HepG2 (cell line): Measurements from ENCODE around the gene YIF1A. TPM values are rescaled to one million over a fixed set of nuclear protein-coding genes. Genes with fewer than 3 reads are reported as not detected.
A peak's percentile ranks its signal among the peaks of the same experiment; 100 is the strongest.

Source experiments
- AGO1 ChIP-seq: fragments of 200-400 bp; formaldehyde crosslinking; IDR thresholded peaks from 2 replicates; pipeline ENCODE4 v1.6.1; 2017; ENCODE audit warnings: mild to moderate bottlenecking, low read depth, low read length, moderate library complexity; ENCODE audit not compliant: poor library complexity, severe bottlenecking
- ARNT2 ChIP-seq: sonication (generic); formaldehyde crosslinking; IDR thresholded peaks from 2 replicates; pipeline ENCODE4 v1.8.0; 2022; ENCODE audit warnings: mild to moderate bottlenecking, low read depth, missing genetic modification reagents, moderate library complexity
- ATAD3A ChIP-seq: sonication (generic); formaldehyde crosslinking; IDR thresholded peaks from 2 replicates; pipeline ENCODE4 v1.4.0; 2020; ENCODE audit warnings: missing genetic modification reagents
- DMAP1 ChIP-seq: IDR thresholded peaks from 2 replicates; pipeline ENCODE4 v1.6.1; 2016
- DNMT3B ChIP-seq: conservative IDR thresholded peaks from 2 replicates; pipeline ENCODE4 v1.6.1; 2016; ENCODE audit warnings: missing biosample characterization, control low read depth
- ESRRA ChIP-seq: sonication (generic); formaldehyde crosslinking; IDR thresholded peaks from 2 replicates; pipeline ENCODE4 v1.5.1; 2020; ENCODE audit warnings: mild to moderate bottlenecking, low read depth, missing genetic modification reagents
- FOSL1 ChIP-seq: sonication (generic); formaldehyde crosslinking; IDR thresholded peaks from 2 replicates; pipeline ENCODE4 v1.9.0; 2021; ENCODE audit warnings: missing genetic modification reagents, borderline replicate concordance
- JUNB ChIP-seq: sonication (generic); formaldehyde crosslinking; IDR thresholded peaks from 2 replicates; pipeline ENCODE4 v1.8.0; 2022; ENCODE audit warnings: missing genetic modification reagents, mild to moderate bottlenecking, borderline replicate concordance
- MZF1 ChIP-seq: sonication (generic); formaldehyde crosslinking; IDR thresholded peaks from 2 replicates; pipeline ENCODE4 v1.8.1; 2023; ENCODE audit warnings: mild to moderate bottlenecking, missing genetic modification reagents, borderline replicate concordance
- PPARG ChIP-seq: conservative IDR thresholded peaks from 2 replicates; pipeline ENCODE4 v1.6.1; 2016; ENCODE audit warnings: missing biosample characterization, missing genetic modification reagents
- SAFB2 ChIP-seq: sonication (generic); formaldehyde crosslinking; IDR thresholded peaks from 2 replicates; pipeline ENCODE4 v1.5.1; 2020; ENCODE audit warnings: missing genetic modification reagents, low read depth, mild to moderate bottlenecking, borderline replicate concordance
- SMYD3 ChIP-seq: sonication (generic); formaldehyde crosslinking; IDR thresholded peaks from 2 replicates; pipeline ENCODE4 v1.8.1; 2023; ENCODE audit warnings: mild to moderate bottlenecking, missing genetic modification reagents
- SOX13 ChIP-seq, 3 experiments: fragments of 450-650 bp in 1 of 3; sonication (generic) in 1 of 3; formaldehyde crosslinking in 1 of 3; IDR thresholded peaks in 2 of 3; conservative IDR thresholded peaks in 1 of 3; 2 replicates each; pipeline versions ENCODE4 v1.5.0 to v1.6.1; 2016 to 2020; ENCODE audit warnings: antibody characterized with exemption in 1 of 3, mild to moderate bottlenecking in 1 of 3, missing compliant biosample characterization in 1 of 3, missing genetic modification reagents in 1 of 3, moderate library complexity in 1 of 3
- SP5 ChIP-seq: IDR thresholded peaks from 2 replicates; pipeline ENCODE4 v1.6.1; 2016; ENCODE audit warnings: low read depth, borderline replicate concordance
- SRY ChIP-seq: sonication (generic); formaldehyde crosslinking; IDR thresholded peaks from 2 replicates; pipeline ENCODE4 v1.8.0; 2022; ENCODE audit warnings: mild to moderate bottlenecking, missing genetic modification reagents
- STAG1 ChIP-seq: sonication (generic); formaldehyde crosslinking; IDR thresholded peaks from 2 replicates; pipeline ENCODE4 v1.4.0; 2020; ENCODE audit warnings: missing genetic modification reagents
- TBX2 ChIP-seq: sonication (generic); formaldehyde crosslinking; IDR thresholded peaks from 2 replicates; pipeline ENCODE4 v1.5.0; 2020; ENCODE audit warnings: missing genetic modification reagents, mild to moderate bottlenecking, borderline replicate concordance
- XRCC5 ChIP-seq: fragments of 200-400 bp; formaldehyde crosslinking; optimal IDR thresholded peaks from 2 replicates; pipeline ENCODE3; 2017; ENCODE audit warnings: mild to moderate bottlenecking, low read length
- ZGPAT ChIP-seq: IDR thresholded peaks from 2 replicates; pipeline ENCODE4 v1.6.1; 2016; ENCODE audit warnings: mild to moderate bottlenecking
- ZNF34 ChIP-seq: sonication (generic); formaldehyde crosslinking; IDR thresholded peaks from 2 replicates; pipeline ENCODE4 v1.4.0; 2020; ENCODE audit warnings: mild to moderate bottlenecking, missing genetic modification reagents, borderline replicate concordance
- ZNF749 ChIP-seq: sonication (generic); formaldehyde crosslinking; IDR thresholded peaks from 2 replicates; pipeline ENCODE4 v1.8.0; 2022; ENCODE audit warnings: mild to moderate bottlenecking, missing genetic modification reagents, moderate library complexity, borderline replicate concordance
- ZSCAN9 ChIP-seq: IDR thresholded peaks from 2 replicates; pipeline ENCODE4 v1.6.1; 2016; ENCODE audit warnings: borderline replicate concordance
- polyA plus RNA-seq, 8 experiments: library from polyadenylated mRNA; depleted of rRNA in 3 of 8; stranded (reverse) in 7 of 8; unstranded in 1 of 8; fragments of >200 nt; fragmentation: Illumina TruSeq in 4 of 8; extraction: Trizol in 4 of 8; gene quantifications; 2 replicates each; pipeline versions ENCODE4 v1.2.1 to v1.2.3, GENCODE V29; 2011 to 2016; ENCODE audit warnings: low read depth in 4 of 8, missing spikeins in 1 of 8, mixed read lengths in 1 of 8; ENCODE audit not compliant: insufficient read depth in 1 of 8
- total RNA-seq, 5 experiments: library from RNA; depleted of rRNA; stranded (reverse); fragments of >200 nt; fragmentation: Illumina TruSeq; extraction: Trizol; gene quantifications; 2 replicates each; pipeline ENCODE4 v1.2.3, GENCODE V29; 2016; ENCODE audit warnings: low read depth in 1 of 5
- TF ChIP-seq, protein P1 (sequence below): sonication (generic); formaldehyde crosslinking; IDR thresholded peaks from 2 replicates; pipeline ENCODE4 v1.4.0; 2020; ENCODE audit warnings: missing genetic modification reagents
- TF ChIP-seq, protein P2 (sequence below): sonication (generic); formaldehyde crosslinking; IDR thresholded peaks from 2 replicates; pipeline ENCODE4 v1.5.0; 2020; ENCODE audit warnings: missing genetic modification reagents

The YIF1A gene
- total and polyA plus RNA-seq, 2 of the 13 experiments (the other 11 are each of a cell fraction or from before 2014, with no cell fraction given) = 133 to 145 TPM

GRCh38 chr11:66311965-66312548 is 23.1 kb upstream of the YIF1A start (continued):
- no peak for TF ChIP-seq FOSL1 (CRISPR knock-in tag)
- peak; percentile 63; the same call in 1 of the 2 replicates for TF ChIP-seq ESRRA (CRISPR knock-in tag)
- TF ChIP-seq SMYD3 (CRISPR knock-in tag) = no peak
- no peak for TF ChIP-seq MZF1 (CRISPR knock-in tag)
- TF ChIP-seq, protein P1, sequence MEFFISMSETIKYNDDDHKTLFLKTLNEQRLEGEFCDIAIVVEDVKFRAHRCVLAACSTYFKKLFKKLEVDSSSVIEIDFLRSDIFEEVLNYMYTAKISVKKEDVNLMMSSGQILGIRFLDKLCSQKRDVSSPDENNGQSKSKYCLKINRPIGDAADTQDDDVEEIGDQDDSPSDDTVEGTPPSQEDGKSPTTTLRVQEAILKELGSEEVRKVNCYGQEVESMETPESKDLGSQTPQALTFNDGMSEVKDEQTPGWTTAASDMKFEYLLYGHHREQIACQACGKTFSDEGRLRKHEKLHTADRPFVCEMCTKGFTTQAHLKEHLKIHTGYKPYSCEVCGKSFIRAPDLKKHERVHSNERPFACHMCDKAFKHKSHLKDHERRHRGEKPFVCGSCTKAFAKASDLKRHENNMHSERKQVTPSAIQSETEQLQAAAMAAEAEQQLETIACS (CRISPR knock-in tag) = no peak
- TF ChIP-seq AGO1 = no peak
- peak; percentile 72 for TF ChIP-seq XRCC5
- 0 out of 2 replicates have a peak, but pooled peaks have one; percentile 8 for TF ChIP-seq ZNF749 (CRISPR knock-in tag)
- no peak for TF ChIP-seq JUNB (CRISPR knock-in tag)
- peak; percentile 69; the same call in 1 of the 2 replicates for TF ChIP-seq ARNT2 (CRISPR knock-in tag)
- peak; percentile 86; the same call in 1 of the 2 replicates for TF ChIP-seq SAFB2
- TF ChIP-seq DMAP1 (CRISPR knock-in tag) = peak; percentile 68; the same call in 1 of the 2 replicates
- TF ChIP-seq STAG1 (CRISPR knock-in tag) = peak; percentile 95
- peak; percentile 79 for TF ChIP-seq TBX2 (CRISPR knock-in tag)
- peak; percentile 75; the same call in 1 of the 2 replicates for TF ChIP-seq DNMT3B (CRISPR knock-in tag)
- TF ChIP-seq, protein P2, sequence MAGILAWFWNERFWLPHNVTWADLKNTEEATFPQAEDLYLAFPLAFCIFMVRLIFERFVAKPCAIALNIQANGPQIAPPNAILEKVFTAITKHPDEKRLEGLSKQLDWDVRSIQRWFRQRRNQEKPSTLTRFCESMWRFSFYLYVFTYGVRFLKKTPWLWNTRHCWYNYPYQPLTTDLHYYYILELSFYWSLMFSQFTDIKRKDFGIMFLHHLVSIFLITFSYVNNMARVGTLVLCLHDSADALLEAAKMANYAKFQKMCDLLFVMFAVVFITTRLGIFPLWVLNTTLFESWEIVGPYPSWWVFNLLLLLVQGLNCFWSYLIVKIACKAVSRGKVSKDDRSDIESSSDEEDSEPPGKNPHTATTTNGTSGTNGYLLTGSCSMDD (CRISPR knock-in tag) = no peak
- no peak for TF ChIP-seq SRY
- 0 out of 2 replicates have a peak, but pooled peaks have one; percentile 7 for TF ChIP-seq ZNF34 (CRISPR knock-in tag)
- TF ChIP-seq ZGPAT (CRISPR knock-in tag) = peak; percentile 78
- TF ChIP-seq ZSCAN9 = no peak; the same call in 1 of the 2 replicates
- no peak for TF ChIP-seq SOX13 (IDR thresholded peaks at IDR 0.05)
- TF ChIP-seq SOX13 (CRISPR knock-in tag; conservative IDR thresholded peaks at IDR 0.05 in 1 of 2, IDR thresholded peaks at IDR 0.05 in 1 of 2) = no peak; a peak in 1 of 4 replicates
- TF ChIP-seq ATAD3A (CRISPR knock-in tag) = no peak
- peak; percentile 30; the same call in 1 of the 2 replicates for TF ChIP-seq SP5 (CRISPR knock-in tag)
- no peak for TF ChIP-seq PPARG
